HEK293 (cell line): ENCODE data around the gene DSE.

Experiments
- CTCF ChIA-PET: fragments of 350-600 bp; formaldehyde crosslinking; extraction: SDS; loops from one replicate; lab custom pipeline; 2021; ENCODE audit warnings: antibody characterized with exemption; lab: Yijun Ruan, JAX
- POLR2A ChIA-PET: fragments of 300-600 bp; formaldehyde crosslinking; extraction: SDS; loops from one replicate; lab custom pipeline; 2020; ENCODE audit warnings: antibody characterized with exemption, inconsistent platforms; lab: Yijun Ruan, JAX
- H3K27ac ChIP-seq: fragments of 200-500 bp; sonication (Bioruptor generic); 2 replicates; pipeline ENCODE4 v1.5.1; 2014; ENCODE audit warnings: low read depth, low read length, control low read depth, inconsistent platforms; ENCODE audit errors: extremely low read depth
- H3K36me3 ChIP-seq, 2 experiments: fragments of 200-500 bp in 1 of 2; sonication (Bioruptor generic) in 1 of 2; 1 replicate in 1 of 2; 2 replicates in 1 of 2; pipeline ENCODE4 v1.5.1; 2014 to 2017; ENCODE audit warnings: inconsistent platforms in 2 of 2, low read length in 2 of 2; ENCODE audit not compliant: control insufficient read depth in 2 of 2, insufficient read depth in 1 of 2
- H3K4me1 ChIP-seq: fragments of 200-500 bp; sonication (Bioruptor generic); 2 replicates; pipeline ENCODE4 v1.5.1; 2014; ENCODE audit warnings: mild to moderate bottlenecking, low read length, inconsistent platforms; ENCODE audit not compliant: control insufficient read depth, insufficient read depth
- H3K4me3 ChIP-seq: 2 replicates; pipeline ENCODE4 v1.5.1; 2011; ENCODE audit warnings: low read depth, mild to moderate bottlenecking, control low read depth, low read length, moderate library complexity
- H3K9me3 ChIP-seq: fragments of 200-500 bp; sonication (Bioruptor generic); 2 replicates; pipeline ENCODE4 v1.5.1; 2014; ENCODE audit warnings: low read depth, low read length, inconsistent platforms; ENCODE audit not compliant: control insufficient read depth, insufficient read depth
- HOXC10 ChIP-seq: sonication (generic); formaldehyde crosslinking; IDR thresholded peaks from 2 replicates; pipeline ENCODE4 v1.8.1; 2023; ENCODE audit warnings: mild to moderate bottlenecking, missing genetic modification reagents
- KLF10 ChIP-seq: fragments of 450-650 bp; IDR thresholded peaks from 2 replicates; pipeline ENCODE4 v1.5.1; 2018; ENCODE audit warnings: missing biosample characterization, mild to moderate bottlenecking, missing genetic modification characterization
- MEIS1 ChIP-seq: sonication (generic); formaldehyde crosslinking; IDR thresholded peaks from 2 replicates; pipeline ENCODE4 v1.8.1; 2022; ENCODE audit warnings: missing genetic modification reagents, mild to moderate bottlenecking, borderline replicate concordance
- RBAK ChIP-seq: fragments of 450-650 bp; formaldehyde crosslinking; IDR thresholded peaks from 2 replicates; pipeline ENCODE4 v1.5.1; 2016; ENCODE audit warnings: missing biosample characterization, missing genetic modification characterization
- REPIN1 ChIP-seq: fragments of 450-650 bp; formaldehyde crosslinking; IDR thresholded peaks from 2 replicates; pipeline ENCODE4 v1.5.1; 2017; ENCODE audit warnings: missing biosample characterization, missing genetic modification characterization, low read depth
- SALL2 ChIP-seq: fragments of 450-650 bp; formaldehyde crosslinking; IDR thresholded peaks from 2 replicates; pipeline ENCODE4 v1.5.0; 2017; ENCODE audit warnings: missing biosample characterization, mild to moderate bottlenecking, missing genetic modification characterization, borderline replicate concordance
- SP3 ChIP-seq: fragments of 450-650 bp; formaldehyde crosslinking; IDR thresholded peaks from 2 replicates; pipeline ENCODE4 v1.5.1; 2016; ENCODE audit warnings: missing biosample characterization, missing genetic modification characterization
- ZNF138 ChIP-seq: fragments of 450-650 bp; formaldehyde crosslinking; IDR thresholded peaks from 2 replicates; pipeline ENCODE4 v1.5.1; 2016; ENCODE audit warnings: missing biosample characterization, missing genetic modification characterization, borderline replicate concordance
- ZNF169 ChIP-seq: fragments of 450-650 bp; formaldehyde crosslinking; IDR thresholded peaks from 2 replicates; pipeline ENCODE4 v1.5.1; 2016; ENCODE audit warnings: missing biosample characterization, missing genetic modification characterization
- ZNF184 ChIP-seq: fragments of 450-650 bp; IDR thresholded peaks from 2 replicates; pipeline ENCODE4 v1.5.1; 2018; ENCODE audit warnings: missing biosample characterization, mild to moderate bottlenecking, missing genetic modification characterization
- ZNF292 ChIP-seq: fragments of 450-650 bp; formaldehyde crosslinking; IDR thresholded peaks from 2 replicates; pipeline ENCODE4 v1.5.1; 2016; ENCODE audit warnings: low read depth, missing biosample characterization, missing genetic modification characterization, borderline replicate concordance
- ZNF37A ChIP-seq: fragments of 450-650 bp; IDR thresholded peaks from 2 replicates; pipeline ENCODE4 v1.5.1; 2018; ENCODE audit warnings: missing biosample characterization, missing genetic modification characterization
- ZNF426 ChIP-seq: fragments of 450-650 bp; formaldehyde crosslinking; IDR thresholded peaks from 2 replicates; pipeline ENCODE4 v1.5.1; 2017; ENCODE audit warnings: missing biosample characterization, missing genetic modification characterization, mild to moderate bottlenecking, inconsistent platforms, moderate library complexity
- ZNF558 ChIP-seq: fragments of 450-650 bp; formaldehyde crosslinking; IDR thresholded peaks from 2 replicates; pipeline ENCODE4 v1.5.1; 2016; ENCODE audit warnings: missing biosample characterization, missing genetic modification characterization
- ZNF624 ChIP-seq: fragments of 450-650 bp; formaldehyde crosslinking; IDR thresholded peaks from 2 replicates; pipeline ENCODE4 v1.5.1; 2017; ENCODE audit warnings: missing biosample characterization, missing genetic modification characterization
- ZNF664 ChIP-seq: fragments of 450-650 bp; formaldehyde crosslinking; IDR thresholded peaks from 2 replicates; pipeline ENCODE4 v1.5.1; 2016; ENCODE audit warnings: missing biosample characterization, missing genetic modification characterization
- ZNF76 ChIP-seq: fragments of 450-650 bp; formaldehyde crosslinking; IDR thresholded peaks from 2 replicates; pipeline ENCODE4; 2016; ENCODE audit warnings: low read depth, missing biosample characterization, missing genetic modification characterization, borderline replicate concordance
- ZNF791 ChIP-seq: fragments of 450-650 bp; formaldehyde crosslinking; IDR thresholded peaks from 2 replicates; pipeline ENCODE4 v1.5.1; 2016; ENCODE audit warnings: missing biosample characterization, missing genetic modification characterization
- TF ChIP-seq, protein P1 (sequence below): fragments of 450-650 bp; formaldehyde crosslinking; IDR thresholded peaks from 2 replicates; pipeline ENCODE4 v1.5.1; 2016; ENCODE audit warnings: missing biosample characterization, missing genetic modification characterization
- TF ChIP-seq, protein P2 (sequence below): fragments of 450-650 bp; formaldehyde crosslinking; IDR thresholded peaks from 2 replicates; pipeline ENCODE4 v1.5.1; 2017; ENCODE audit warnings: missing biosample characterization, missing genetic modification characterization
- TF ChIP-seq, protein P3 (sequence below): fragments of 450-650 bp; formaldehyde crosslinking; IDR thresholded peaks from 2 replicates; pipeline ENCODE4 v1.5.1; 2017; ENCODE audit warnings: missing biosample characterization, missing genetic modification characterization
- TF ChIP-seq, protein P4 (sequence below): fragments of 450-650 bp; formaldehyde crosslinking; IDR thresholded peaks from 2 replicates; pipeline ENCODE4 v1.5.1; 2016; ENCODE audit warnings: missing biosample characterization, missing genetic modification characterization
- TF ChIP-seq, protein P5 (sequence below): fragments of 450-650 bp; formaldehyde crosslinking; IDR thresholded peaks from 2 replicates; pipeline ENCODE4 v1.5.1; 2016; ENCODE audit warnings: missing biosample characterization, missing genetic modification characterization

The DSE gene

DNA sequence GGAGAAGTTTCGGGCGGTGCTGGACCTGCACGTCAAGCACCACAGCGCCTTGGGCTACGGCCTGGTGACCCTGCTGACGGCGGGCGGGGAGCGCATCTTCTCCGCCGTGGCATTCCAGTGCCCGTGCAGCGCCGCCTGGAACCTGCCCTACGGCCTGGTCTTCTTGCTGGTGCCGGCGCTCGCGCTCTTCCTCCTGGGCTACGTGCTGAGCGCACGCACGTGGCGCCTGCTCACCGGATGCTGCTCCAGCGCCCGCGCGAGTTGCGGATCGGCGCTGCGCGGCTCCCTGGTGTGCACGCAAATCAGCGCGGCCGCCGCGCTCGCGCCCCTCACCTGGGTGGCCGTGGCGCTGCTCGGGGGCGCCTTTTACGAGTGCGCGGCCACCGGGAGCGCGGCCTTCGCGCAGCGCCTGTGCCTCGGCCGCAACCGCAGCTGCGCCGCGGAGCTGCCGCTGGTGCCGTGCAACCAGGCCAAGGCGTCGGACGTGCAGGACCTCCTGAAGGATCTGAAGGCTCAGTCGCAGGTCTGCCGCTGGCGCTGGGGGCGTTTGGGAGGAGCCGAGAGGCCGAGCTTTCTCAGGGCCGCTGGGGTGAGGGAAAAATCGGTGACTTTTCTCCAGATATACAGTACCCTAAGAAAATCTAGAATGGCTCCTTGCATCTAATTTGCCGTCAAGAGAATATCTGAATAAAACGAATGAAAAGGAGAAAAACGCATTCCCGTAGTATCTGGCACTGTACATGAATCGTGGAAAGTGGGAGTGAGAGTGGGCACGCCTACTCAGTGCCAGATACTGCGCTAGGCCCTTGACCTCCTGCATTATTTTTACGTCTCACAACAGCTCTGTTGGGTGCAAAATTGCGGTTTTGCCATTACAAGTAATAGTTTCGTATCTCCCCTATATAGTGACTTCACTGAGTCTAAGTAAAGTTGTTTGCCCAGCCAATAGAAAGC lies 91.5 kb downstream of the DSE start:
- TF ChIP-seq MEIS1 (CRISPR knock-in tag): no peak
- no peak for TF ChIP-seq REPIN1 (tag by site-specific recombination)
- TF ChIP-seq RBAK (tag by site-specific recombination): no peak
- TF ChIP-seq HOXC10: no peak
- TF ChIP-seq ZNF664 (tag by site-specific recombination): no peak
- TF ChIP-seq ZNF184 (tag by site-specific recombination): no peak
- TF ChIP-seq ZNF76: no peak
- TF ChIP-seq, protein P1, sequence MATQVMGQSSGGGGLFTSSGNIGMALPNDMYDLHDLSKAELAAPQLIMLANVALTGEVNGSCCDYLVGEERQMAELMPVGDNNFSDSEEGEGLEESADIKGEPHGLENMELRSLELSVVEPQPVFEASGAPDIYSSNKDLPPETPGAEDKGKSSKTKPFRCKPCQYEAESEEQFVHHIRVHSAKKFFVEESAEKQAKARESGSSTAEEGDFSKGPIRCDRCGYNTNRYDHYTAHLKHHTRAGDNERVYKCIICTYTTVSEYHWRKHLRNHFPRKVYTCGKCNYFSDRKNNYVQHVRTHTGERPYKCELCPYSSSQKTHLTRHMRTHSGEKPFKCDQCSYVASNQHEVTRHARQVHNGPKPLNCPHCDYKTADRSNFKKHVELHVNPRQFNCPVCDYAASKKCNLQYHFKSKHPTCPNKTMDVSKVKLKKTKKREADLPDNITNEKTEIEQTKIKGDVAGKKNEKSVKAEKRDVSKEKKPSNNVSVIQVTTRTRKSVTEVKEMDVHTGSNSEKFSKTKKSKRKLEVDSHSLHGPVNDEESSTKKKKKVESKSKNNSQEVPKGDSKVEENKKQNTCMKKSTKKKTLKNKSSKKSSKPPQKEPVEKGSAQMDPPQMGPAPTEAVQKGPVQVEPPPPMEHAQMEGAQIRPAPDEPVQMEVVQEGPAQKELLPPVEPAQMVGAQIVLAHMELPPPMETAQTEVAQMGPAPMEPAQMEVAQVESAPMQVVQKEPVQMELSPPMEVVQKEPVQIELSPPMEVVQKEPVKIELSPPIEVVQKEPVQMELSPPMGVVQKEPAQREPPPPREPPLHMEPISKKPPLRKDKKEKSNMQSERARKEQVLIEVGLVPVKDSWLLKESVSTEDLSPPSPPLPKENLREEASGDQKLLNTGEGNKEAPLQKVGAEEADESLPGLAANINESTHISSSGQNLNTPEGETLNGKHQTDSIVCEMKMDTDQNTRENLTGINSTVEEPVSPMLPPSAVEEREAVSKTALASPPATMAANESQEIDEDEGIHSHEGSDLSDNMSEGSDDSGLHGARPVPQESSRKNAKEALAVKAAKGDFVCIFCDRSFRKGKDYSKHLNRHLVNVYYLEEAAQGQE (tag by site-specific recombination): no peak
- TF ChIP-seq SP3 (tag by site-specific recombination): no peak
- TF ChIP-seq, protein P2, sequence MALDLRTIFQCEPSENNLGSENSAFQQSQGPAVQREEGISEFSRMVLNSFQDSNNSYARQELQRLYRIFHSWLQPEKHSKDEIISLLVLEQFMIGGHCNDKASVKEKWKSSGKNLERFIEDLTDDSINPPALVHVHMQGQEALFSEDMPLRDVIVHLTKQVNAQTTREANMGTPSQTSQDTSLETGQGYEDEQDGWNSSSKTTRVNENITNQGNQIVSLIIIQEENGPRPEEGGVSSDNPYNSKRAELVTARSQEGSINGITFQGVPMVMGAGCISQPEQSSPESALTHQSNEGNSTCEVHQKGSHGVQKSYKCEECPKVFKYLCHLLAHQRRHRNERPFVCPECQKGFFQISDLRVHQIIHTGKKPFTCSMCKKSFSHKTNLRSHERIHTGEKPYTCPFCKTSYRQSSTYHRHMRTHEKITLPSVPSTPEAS (tag by site-specific recombination): no peak
- TF ChIP-seq ZNF138: no peak
- no peak for TF ChIP-seq ZNF292 (tag by site-specific recombination)
- TF ChIP-seq, protein P3, sequence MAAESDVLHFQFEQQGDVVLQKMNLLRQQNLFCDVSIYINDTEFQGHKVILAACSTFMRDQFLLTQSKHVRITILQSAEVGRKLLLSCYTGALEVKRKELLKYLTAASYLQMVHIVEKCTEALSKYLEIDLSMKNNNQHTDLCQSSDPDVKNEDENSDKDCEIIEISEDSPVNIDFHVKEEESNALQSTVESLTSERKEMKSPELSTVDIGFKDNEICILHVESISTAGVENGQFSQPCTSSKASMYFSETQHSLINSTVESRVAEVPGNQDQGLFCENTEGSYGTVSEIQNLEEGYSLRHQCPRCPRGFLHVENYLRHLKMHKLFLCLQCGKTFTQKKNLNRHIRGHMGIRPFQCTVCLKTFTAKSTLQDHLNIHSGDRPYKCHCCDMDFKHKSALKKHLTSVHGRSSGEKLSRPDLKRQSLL: no peak
- no peak for TF ChIP-seq ZNF791 (tag by site-specific recombination)
- TF ChIP-seq ZNF169 (tag by site-specific recombination): no peak
- ChIA-PET POLR2A (no interaction called here), CTCF (interaction anchor here (0.8 to 1.0 kb wide), 4 partner anchors 49 to 174 kb away, joined by 3 to 4 read pairs (median 3); partner anchors contain the start of gene CALHM5)
- Histone ChIP-seq H3K9me3 (no peaks in the 10 kb centered on the region), H3K4me1 (no peaks in the 10 kb centered on the region), H3K27ac (peak overlapping the region; percentile 36; the same call in 1 of the 2 replicates), H3K36me3 (no peaks in the 10 kb centered on the region), H3K4me3 (peak overlapping the region; percentile 14)

DNA sequence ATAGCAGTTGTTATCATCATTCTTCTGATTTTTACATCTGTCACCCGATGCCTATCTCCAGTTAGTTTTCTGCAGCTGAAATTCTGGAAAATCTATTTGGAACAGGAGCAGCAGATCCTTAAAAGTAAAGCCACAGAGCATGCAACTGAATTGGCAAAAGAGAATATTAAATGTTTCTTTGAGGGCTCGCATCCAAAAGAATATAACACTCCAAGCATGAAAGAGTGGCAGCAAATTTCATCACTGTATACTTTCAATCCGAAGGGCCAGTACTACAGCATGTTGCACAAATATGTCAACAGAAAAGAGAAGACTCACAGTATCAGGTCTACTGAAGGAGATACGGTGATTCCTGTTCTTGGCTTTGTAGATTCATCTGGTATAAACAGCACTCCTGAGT lies 92.6 kb downstream of the DSE start:
- Histone ChIP-seq H3K36me3 (no peaks in the 10 kb centered on the region), H3K27ac (no peak overlapping the region), H3K4me3 (no peak overlapping the region), H3K4me1 (no peaks in the 10 kb centered on the region), H3K9me3 (no peaks in the 10 kb centered on the region)
- ChIA-PET CTCF (interaction anchor here (0.6 to 1.7 kb wide), 5 partner anchors 67 to 195 kb away, joined by 3 to 6 read pairs (median 3); no protein-coding TSS in a partner anchor), POLR2A (no interaction called here)
- TF ChIP-seq ZNF37A (tag by site-specific recombination) (no peak), ZNF624 (tag by site-specific recombination) (no peak), SALL2 (no peak), KLF10 (tag by site-specific recombination) (no peak), SP3 (tag by site-specific recombination) (no peak), ZNF426 (no peak), HOXC10 (no peak), ZNF558 (tag by site-specific recombination) (no peak)
- TF ChIP-seq, protein P4, sequence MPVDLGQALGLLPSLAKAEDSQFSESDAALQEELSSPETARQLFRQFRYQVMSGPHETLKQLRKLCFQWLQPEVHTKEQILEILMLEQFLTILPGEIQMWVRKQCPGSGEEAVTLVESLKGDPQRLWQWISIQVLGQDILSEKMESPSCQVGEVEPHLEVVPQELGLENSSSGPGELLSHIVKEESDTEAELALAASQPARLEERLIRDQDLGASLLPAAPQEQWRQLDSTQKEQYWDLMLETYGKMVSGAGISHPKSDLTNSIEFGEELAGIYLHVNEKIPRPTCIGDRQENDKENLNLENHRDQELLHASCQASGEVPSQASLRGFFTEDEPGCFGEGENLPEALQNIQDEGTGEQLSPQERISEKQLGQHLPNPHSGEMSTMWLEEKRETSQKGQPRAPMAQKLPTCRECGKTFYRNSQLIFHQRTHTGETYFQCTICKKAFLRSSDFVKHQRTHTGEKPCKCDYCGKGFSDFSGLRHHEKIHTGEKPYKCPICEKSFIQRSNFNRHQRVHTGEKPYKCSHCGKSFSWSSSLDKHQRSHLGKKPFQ (tag by site-specific recombination): no peak
- TF ChIP-seq, protein P5, sequence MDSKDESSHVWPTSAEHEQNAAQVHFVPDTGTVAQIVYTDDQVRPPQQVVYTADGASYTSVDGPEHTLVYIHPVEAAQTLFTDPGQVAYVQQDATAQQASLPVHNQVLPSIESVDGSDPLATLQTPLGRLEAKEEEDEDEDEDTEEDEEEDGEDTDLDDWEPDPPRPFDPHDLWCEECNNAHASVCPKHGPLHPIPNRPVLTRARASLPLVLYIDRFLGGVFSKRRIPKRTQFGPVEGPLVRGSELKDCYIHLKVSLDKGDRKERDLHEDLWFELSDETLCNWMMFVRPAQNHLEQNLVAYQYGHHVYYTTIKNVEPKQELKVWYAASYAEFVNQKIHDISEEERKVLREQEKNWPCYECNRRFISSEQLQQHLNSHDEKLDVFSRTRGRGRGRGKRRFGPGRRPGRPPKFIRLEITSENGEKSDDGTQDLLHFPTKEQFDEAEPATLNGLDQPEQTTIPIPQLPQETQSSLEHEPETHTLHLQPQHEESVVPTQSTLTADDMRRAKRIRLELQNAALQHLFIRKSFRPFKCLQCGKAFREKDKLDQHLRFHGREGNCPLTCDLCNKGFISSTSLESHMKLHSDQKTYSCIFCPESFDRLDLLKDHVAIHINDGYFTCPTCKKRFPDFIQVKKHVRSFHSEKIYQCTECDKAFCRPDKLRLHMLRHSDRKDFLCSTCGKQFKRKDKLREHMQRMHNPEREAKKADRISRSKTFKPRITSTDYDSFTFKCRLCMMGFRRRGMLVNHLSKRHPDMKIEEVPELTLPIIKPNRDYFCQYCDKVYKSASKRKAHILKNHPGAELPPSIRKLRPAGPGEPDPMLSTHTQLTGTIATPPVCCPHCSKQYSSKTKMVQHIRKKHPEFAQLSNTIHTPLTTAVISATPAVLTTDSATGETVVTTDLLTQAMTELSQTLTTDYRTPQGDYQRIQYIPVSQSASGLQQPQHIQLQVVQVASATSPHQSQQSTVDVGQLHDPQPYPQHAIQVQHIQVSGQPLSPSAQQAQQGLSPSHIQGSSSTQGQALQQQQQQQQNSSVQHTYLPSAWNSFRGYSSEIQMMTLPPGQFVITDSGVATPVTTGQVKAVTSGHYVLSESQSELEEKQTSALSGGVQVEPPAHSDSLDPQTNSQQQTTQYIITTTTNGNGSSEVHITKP (tag by site-specific recombination): no peak
